Activated CD4-positive, alpha-beta memory T cell treated with anti-CD3 and anti-CD28 coated beads for 36 hours (primary cell): ENCODE measurements around the gene GTF3C5. TPM values are rescaled to one million over a fixed set of nuclear protein-coding genes. Genes with fewer than 3 reads are reported as not detected.
A peak's percentile ranks its signal among the peaks of the same experiment; 100 is the strongest.

Experiments used
- CTCF ChIA-PET: fragments of 350-600 bp; sonication (Branson Sonifier 250); formaldehyde crosslinking; loops from one replicate; lab custom pipeline; 2021; ENCODE audit warnings: antibody characterized with exemption, inconsistent platforms; lab: Charles Lee
- POLR2A ChIA-PET: fragments of 350-600 bp; sonication (Branson Sonifier 250); formaldehyde crosslinking; loops from one replicate; lab custom pipeline; 2021; ENCODE audit warnings: antibody characterized with exemption; lab: Charles Lee
- DNase-seq: peaks from one replicate; pipeline ENCODE4 v3.0.0-alpha.2; 2020
- H3K27ac Mint-ChIP-seq: one replicate; pipeline ENCODE4 v1.8.0; 2021; ENCODE audit warnings: mixed read lengths
- H3K27me3 Mint-ChIP-seq: one replicate; pipeline ENCODE4 v1.8.0; 2021; ENCODE audit warnings: mixed read lengths
- H3K36me3 Mint-ChIP-seq: one replicate; pipeline ENCODE4 v1.8.0; 2021; ENCODE audit warnings: mixed read lengths
- H3K4me1 Mint-ChIP-seq: one replicate; pipeline ENCODE4 v1.8.0; 2021; ENCODE audit warnings: low read depth, mixed read lengths
- H3K4me3 Mint-ChIP-seq: one replicate; pipeline ENCODE4 v1.8.0; 2021; ENCODE audit warnings: mild to moderate bottlenecking, mixed read lengths
- H3K9me3 Mint-ChIP-seq: one replicate; pipeline ENCODE4 v1.8.0; 2021; ENCODE audit warnings: mixed read lengths
- intact Hi-C: fragments of 100-400 bp; cut with micrococcal nuclease; formaldehyde crosslinking; loops from one replicate; pipeline ENCODE4 v1.15.1; 2023
- total RNA-seq, 2 experiments: library from RNA; stranded (reverse); gene quantifications; one replicate each; pipeline ENCODE4 v1.2.3, GENCODE V29; 2021

GTF3C5 gene, protein sequence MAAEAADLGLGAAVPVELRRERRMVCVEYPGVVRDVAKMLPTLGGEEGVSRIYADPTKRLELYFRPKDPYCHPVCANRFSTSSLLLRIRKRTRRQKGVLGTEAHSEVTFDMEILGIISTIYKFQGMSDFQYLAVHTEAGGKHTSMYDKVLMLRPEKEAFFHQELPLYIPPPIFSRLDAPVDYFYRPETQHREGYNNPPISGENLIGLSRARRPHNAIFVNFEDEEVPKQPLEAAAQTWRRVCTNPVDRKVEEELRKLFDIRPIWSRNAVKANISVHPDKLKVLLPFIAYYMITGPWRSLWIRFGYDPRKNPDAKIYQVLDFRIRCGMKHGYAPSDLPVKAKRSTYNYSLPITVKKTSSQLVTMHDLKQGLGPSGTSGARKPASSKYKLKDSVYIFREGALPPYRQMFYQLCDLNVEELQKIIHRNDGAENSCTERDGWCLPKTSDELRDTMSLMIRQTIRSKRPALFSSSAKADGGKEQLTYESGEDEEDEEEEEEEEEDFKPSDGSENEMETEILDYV
- total RNA-seq: 10 to 100 TPM; 80.3 to 81.2 TPM

DNA sequence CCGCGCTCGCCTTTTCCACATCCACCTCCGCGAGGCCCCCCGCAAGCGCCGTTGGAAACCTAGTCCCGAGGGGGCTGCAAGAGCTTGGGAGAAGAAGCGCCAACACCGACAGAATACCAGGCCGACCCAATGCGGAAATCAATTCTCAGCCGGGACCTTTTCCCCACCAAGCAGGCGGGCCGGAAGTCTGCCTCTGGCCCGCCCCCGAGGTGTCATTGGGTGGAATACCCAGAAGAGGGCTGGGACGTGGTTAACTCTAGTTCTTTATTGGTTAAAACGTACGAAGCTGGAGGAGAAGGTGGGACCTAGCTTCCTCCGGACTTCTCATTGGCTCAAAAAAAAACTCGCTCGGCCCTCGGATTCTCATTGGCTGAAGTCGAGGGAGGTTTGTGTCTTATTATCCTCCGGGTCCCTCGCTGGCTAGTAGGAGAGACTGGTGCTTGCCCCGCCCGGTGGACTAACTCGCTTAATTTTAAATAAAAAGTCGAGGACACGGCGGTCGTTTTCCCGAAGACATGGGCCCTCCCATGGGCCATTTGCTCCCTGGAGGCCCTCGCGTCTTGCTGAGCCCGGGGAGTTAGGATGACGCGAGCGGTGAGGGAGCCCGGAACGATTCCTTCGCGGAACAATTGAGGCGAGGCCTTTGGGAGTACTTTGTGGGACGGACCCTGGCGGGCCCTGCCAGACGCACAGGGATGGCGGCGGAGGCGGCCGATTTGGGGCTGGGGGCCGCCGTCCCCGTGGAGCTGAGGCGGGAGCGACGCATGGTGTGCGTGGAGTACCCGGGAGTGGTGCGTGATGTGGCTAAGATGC, at the start of gene GTF3C5:
Gene GTF3C5 (plus strand): TSS at position 681 of the 813 bp plus-strand sequence. CDS start 15 bp downstream, at position 696.
- H3K27ac Mint-ChIP-seq: peak within 1 kb of the TSS; percentile 90
- no peaks in the 10 kb centered on the region for H3K9me3 Mint-ChIP-seq
- H3K27me3 Mint-ChIP-seq: no peaks in the 10 kb centered on the region
- intact Hi-C loops: loop anchor here (1.0 to 2.0 kb wide), 5 partner anchors 8 to 1134 kb away; partner anchors contain the start of genes RNU6ATAC and TSC1
- H3K4me3 Mint-ChIP-seq: peak within 1 kb of the TSS; percentile 99
- H3K4me1 Mint-ChIP-seq: peaks cover 42% of the 10 kb centered on the region
- peaks cover 6% of the 10 kb centered on the region for H3K36me3 Mint-ChIP-seq
- DNase-seq: peak; percentile 95
- ChIA-PET CTCF (interaction anchor here (0.9 to 5.7 kb wide), 7 partner anchors 8 to 150 kb away, joined by 3 to 57 read pairs (median 5); no protein-coding TSS in a partner anchor), POLR2A (interaction anchor here (0.7 to 1.6 kb wide), 13 partner anchors 8 to 388 kb away, joined by 3 to 7 read pairs (median 4); partner anchors contain the start of gene DDX31)

DNA sequence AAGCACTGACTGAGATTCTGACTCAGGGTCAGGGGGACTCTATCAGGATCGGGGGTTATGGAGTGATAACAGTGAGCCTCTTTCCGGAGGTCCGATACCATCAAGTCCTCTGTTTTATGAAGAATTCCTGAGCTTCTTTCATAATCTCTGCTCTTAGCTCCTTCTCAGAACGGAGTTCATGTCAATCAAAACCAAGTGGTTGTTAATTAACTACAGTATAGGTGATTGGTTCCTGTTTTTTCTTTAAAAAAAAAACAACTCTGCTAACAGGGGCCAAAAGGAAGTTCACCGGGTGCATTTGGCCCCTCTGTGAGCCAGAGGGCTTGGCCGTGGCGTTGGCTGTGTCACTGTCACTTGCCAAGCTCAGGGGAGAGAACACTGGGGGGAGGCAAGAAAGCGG, 48.3 kb upstream of the GTF3C5 start:
- ChIA-PET POLR2A (no interaction called here), CTCF (no interaction called here)
- no peak overlapping the region for H3K27ac Mint-ChIP-seq
- H3K4me3 Mint-ChIP-seq: no peak overlapping the region
- intact Hi-C loops: no loop called here
- no peaks in the 10 kb centered on the region for H3K9me3 Mint-ChIP-seq
- peaks cover 30% of the 10 kb centered on the region for H3K27me3 Mint-ChIP-seq
- peaks cover 4% of the 10 kb centered on the region for H3K4me1 Mint-ChIP-seq
- no peak for DNase-seq
- no peaks in the 10 kb centered on the region for H3K36me3 Mint-ChIP-seq

GRCh38 chr9:132983491-132984201, 47.2 kb upstream of the GTF3C5 start:
- intact Hi-C loops: no loop called here
- CTCF ChIA-PET: no interaction called here
- H3K36me3 Mint-ChIP-seq: no peaks in the 10 kb centered on the region
- H3K4me3 Mint-ChIP-seq: no peak overlapping the region
- POLR2A ChIA-PET: no interaction called here
- no peaks in the 10 kb centered on the region for H3K9me3 Mint-ChIP-seq
- H3K27ac Mint-ChIP-seq: no peak overlapping the region
- H3K27me3 Mint-ChIP-seq: peaks cover 25% of the 10 kb centered on the region
- H3K4me1 Mint-ChIP-seq: peaks cover 1% of the 10 kb centered on the region
- no peak for DNase-seq

DNA sequence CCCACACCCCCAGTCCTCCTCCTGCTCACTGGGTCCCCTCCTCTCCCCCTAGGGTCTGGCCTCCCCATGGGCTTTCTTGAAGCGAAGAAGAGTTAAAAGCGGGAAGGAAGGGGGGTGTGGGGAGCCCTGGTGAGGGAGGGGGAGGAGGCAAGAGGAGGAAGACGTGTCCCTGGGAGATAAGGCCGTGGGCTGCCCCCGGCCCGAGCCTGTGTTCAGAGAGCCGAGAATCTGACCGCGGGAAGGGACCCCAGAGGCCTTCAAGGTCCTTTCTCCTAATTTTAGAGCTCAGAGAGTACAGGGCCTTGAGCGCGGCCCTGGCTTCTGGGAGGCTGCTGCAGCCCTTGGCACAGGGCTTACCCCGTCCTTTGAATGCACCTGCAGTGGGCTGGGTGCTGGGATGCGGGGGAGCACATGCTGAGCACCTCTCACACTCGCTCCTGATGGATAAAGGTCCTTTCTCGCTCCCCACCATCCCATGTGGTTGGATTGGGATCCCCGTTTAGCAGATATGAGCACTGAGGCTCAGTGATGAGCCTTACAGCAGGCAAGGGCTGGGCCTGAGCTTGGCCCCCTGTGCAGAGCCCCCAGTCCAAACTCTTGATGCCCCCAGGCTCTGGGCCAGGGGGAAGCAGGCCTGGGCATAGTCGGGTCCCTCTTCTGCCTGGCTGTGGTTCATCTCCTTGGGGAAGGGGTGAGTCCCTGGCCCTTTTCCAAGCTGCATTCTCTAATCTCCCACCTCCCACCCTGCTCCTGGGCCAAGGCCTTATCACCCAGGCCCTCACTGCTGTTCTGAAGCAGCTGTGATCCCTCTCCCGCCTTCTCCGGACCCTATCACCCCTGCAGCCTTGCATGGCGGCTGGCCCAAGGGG, 46.4 kb upstream of the GTF3C5 start:
- POLR2A ChIA-PET: no interaction called here
- CTCF ChIA-PET: no interaction called here
- intact Hi-C loops: no loop called here
- H3K27me3 Mint-ChIP-seq: peaks cover 20% of the 10 kb centered on the region
- no peak for DNase-seq
- no peak overlapping the region for H3K27ac Mint-ChIP-seq
- no peaks in the 10 kb centered on the region for H3K36me3 Mint-ChIP-seq
- no peaks in the 10 kb centered on the region for H3K9me3 Mint-ChIP-seq
- no peak overlapping the region for H3K4me3 Mint-ChIP-seq
- H3K4me1 Mint-ChIP-seq: no peaks in the 10 kb centered on the region

- Mint-ChIP-seq H3K36me3 (no peaks in the 10 kb centered on the region), H3K27me3 (peaks cover 16% of the 10 kb centered on the region), H3K9me3 (no peaks in the 10 kb centered on the region), H3K27ac (no peak overlapping the region), H3K4me1 (no peaks in the 10 kb centered on the region), H3K4me3 (no peak overlapping the region)
- CTCF ChIA-PET: no interaction called here
- intact Hi-C loops: no loop called here
- DNase-seq: no peak
- POLR2A ChIA-PET: no interaction called here
Measured at GRCh38 chr9:132985071-132985350, 45.8 kb upstream of the GTF3C5 start.

DNA sequence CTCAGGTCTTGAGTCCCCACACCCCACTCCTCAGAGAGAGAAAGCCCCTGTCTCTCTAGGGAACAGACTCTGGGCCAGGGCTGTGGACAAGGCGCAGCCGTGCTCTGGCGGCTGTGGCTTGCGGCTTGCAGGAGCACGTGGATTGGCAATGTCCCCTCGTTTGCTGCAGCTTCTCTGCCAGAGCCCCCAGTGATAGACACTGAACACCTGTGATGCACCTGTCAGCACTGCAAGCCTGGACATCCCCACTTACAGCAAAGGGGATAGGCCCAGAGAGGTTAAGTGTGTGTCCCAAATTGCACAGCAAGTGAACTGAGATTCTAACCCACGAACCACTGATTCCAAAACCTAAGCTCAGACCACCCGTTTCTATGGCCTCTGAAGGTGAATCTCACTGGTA, 45.3 kb upstream of the GTF3C5 start:
- CTCF ChIA-PET: no interaction called here
- Mint-ChIP-seq H3K27me3 (peaks cover 18% of the 10 kb centered on the region), H3K4me1 (no peaks in the 10 kb centered on the region), H3K36me3 (no peaks in the 10 kb centered on the region), H3K27ac (no peak overlapping the region), H3K9me3 (peaks cover 2% of the 10 kb centered on the region), H3K4me3 (no peak overlapping the region)
- intact Hi-C loops: no loop called here
- POLR2A ChIA-PET: no interaction called here
- no peak for DNase-seq

GRCh38 chr9:132986114-132986513, 44.7 kb upstream of the GTF3C5 start:
- intact Hi-C loops: no loop called here
- Mint-ChIP-seq H3K4me1 (no peaks in the 10 kb centered on the region), H3K4me3 (no peak overlapping the region), H3K36me3 (no peaks in the 10 kb centered on the region), H3K27me3 (peaks cover 12% of the 10 kb centered on the region), H3K27ac (no peak overlapping the region), H3K9me3 (peaks cover 2% of the 10 kb centered on the region)
- ChIA-PET CTCF (no interaction called here), POLR2A (no interaction called here)
- no peak for DNase-seq

- CTCF ChIA-PET: no interaction called here
Measured at GRCh38 chr9:132986640-132987620, 43.9 kb upstream of the GTF3C5 start.

GRCh38 chr9:132988244-132989013, 42.4 kb upstream of the GTF3C5 start:
- Mint-ChIP-seq H3K4me3 (no peak overlapping the region), H3K27ac (no peak overlapping the region), H3K36me3 (no peaks in the 10 kb centered on the region), H3K4me1 (no peaks in the 10 kb centered on the region), H3K9me3 (peaks cover 2% of the 10 kb centered on the region), H3K27me3 (peaks cover 18% of the 10 kb centered on the region)
- intact Hi-C loops: no loop called here
- ChIA-PET POLR2A (no interaction called here), CTCF (interaction anchor here (1.3 kb wide), 1 partner anchor 11 kb away, joined by 3 read pairs; no protein-coding TSS in a partner anchor)
- no peak for DNase-seq

More at GRCh38 chr9:132986640-132987620, 43.9 kb upstream of the GTF3C5 start:
- H3K36me3 Mint-ChIP-seq: no peaks in the 10 kb centered on the region
- no peak overlapping the region for H3K27ac Mint-ChIP-seq
- intact Hi-C loops: no loop called here
- no peaks in the 10 kb centered on the region for H3K4me1 Mint-ChIP-seq
- peaks cover 2% of the 10 kb centered on the region for H3K9me3 Mint-ChIP-seq
- POLR2A ChIA-PET: no interaction called here
- H3K27me3 Mint-ChIP-seq: peaks cover 9% of the 10 kb centered on the region
- no peak for DNase-seq
- H3K4me3 Mint-ChIP-seq: no peak overlapping the region

GRCh38 chr9:132989014-132989310, 41.8 kb upstream of the GTF3C5 start:
- ChIA-PET CTCF (interaction anchor here (1.3 kb wide), 1 partner anchor 11 kb away, joined by 3 read pairs; no protein-coding TSS in a partner anchor), POLR2A (no interaction called here)
- Mint-ChIP-seq H3K4me3 (no peak overlapping the region), H3K9me3 (peaks cover 2% of the 10 kb centered on the region), H3K27ac (no peak overlapping the region), H3K4me1 (no peaks in the 10 kb centered on the region), H3K27me3 (peaks cover 22% of the 10 kb centered on the region), H3K36me3 (no peaks in the 10 kb centered on the region)
- intact Hi-C loops: no loop called here
- DNase-seq: no peak
